T-helper 1 cell treated with Interleukin-12 subunit alpha and Interleukin-12 subunit beta and Interleukin-4 antibody, amounts not matched to agents 30 ng/mL and 1 ng/mL, for 36 hours (primary cell): ENCODE data around the gene ARL5C. TPM values are rescaled to one million over a fixed set of nuclear protein-coding genes. Genes with fewer than 3 reads are reported as not detected.

Source experiments
- intact Hi-C: fragments of 100-400 bp; cut with micrococcal nuclease; formaldehyde crosslinking; loops from one replicate; pipeline ENCODE4 v1.15.1; 2024
- total RNA-seq: library from RNA; stranded (reverse); gene quantifications from 2 replicates; pipeline ENCODE4 v1.2.3, GENCODE V29; 2022

Gene ARL5C
- total RNA-seq, 1 donor from 2014 or later: not detected

DNA sequence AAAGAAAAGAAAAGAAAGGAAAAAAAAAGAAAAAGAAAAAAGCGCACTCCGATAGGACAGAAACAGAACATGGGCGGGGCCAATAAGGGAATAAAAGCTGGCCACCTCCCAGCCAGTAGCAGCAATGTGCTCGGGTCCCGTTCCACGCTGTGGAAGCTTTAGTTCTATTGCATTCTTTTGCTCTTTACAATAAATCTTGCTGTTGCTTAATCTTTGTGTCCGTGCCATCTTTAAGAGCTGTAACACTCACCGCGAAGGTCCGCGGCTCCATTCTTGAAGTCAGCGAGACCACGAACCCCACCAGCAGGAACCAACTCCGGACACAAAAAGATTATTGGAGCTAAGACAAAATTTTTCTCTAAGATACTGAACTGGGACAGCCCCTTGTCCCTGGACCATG, 3.1 kb upstream of the ARL5C start:
- intact Hi-C loops: loop anchor here (5.0 kb wide), 1 partner anchor 302 kb away; no protein-coding TSS in a partner anchor

DNA sequence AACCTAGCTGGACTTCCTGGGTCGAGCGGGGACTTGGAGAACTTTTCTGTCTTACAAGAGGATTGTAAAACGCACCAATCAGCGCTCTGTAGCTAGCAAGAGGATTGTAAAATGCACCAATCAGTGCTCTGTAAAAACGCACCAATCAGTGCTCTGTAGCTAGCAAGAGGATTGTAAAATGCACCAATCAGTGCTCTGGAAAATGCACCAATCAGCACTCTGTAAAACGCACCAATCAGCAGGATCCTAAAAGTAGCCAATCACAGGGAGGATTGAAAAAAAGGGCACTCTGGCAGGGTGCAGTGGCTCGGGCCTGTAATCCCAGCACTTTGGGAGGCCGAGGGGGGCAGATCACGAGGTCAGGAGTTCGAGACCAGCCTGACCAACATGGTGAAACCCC, 2.5 kb upstream of the ARL5C start:
- intact Hi-C loops: loop anchor here (5.0 kb wide), 1 partner anchor 301 kb away; no protein-coding TSS in a partner anchor

- intact Hi-C loops: loop anchor here (5.0 kb wide), 1 partner anchor 300 kb away; no protein-coding TSS in a partner anchor
These were observed 1.5 kb upstream of the ARL5C start for GRCh38 chr17:39167476-39167875.

- intact Hi-C loops: loop anchor here (5.0 kb wide), 1 partner anchor 299 kb away; no protein-coding TSS in a partner anchor
These were observed 725 bp upstream of the ARL5C start for GRCh38 chr17:39166437-39167335.

DNA sequence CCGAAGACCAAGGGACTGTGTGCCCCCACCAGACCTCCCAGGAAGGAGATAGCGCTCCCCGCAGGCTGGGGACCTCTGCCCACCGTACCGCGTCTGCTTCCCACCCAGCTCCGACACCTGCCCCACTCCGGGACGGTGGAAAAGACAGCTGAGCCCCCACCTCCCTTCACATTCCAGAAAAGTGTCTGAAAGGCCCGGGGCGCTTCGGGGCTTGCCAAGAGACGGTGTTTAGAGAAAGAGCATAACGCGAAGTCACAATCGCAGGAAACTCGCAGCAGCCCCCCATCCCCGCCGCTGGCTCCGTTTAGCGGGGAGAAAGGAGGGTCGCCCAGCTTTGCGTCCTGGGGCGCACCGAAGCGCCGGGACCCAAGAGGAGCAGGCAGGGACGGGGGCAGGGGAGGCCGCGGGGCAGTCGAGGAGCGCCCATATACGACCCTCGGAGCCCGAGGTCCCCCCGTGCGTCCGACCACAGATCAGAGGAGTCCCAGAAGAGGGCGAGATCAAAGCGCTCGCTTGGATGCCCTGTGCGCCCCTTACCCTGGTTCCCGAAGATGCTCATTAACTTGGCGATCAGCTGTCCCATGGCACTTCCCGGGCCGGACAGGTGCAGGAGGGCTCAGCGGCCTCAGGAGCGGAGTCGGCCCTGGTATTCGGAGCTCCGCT, 652 bp downstream of the ARL5C start:
- intact Hi-C loops: loop anchor here (5.0 kb wide), 1 partner anchor 298 kb away; no protein-coding TSS in a partner anchor

DNA sequence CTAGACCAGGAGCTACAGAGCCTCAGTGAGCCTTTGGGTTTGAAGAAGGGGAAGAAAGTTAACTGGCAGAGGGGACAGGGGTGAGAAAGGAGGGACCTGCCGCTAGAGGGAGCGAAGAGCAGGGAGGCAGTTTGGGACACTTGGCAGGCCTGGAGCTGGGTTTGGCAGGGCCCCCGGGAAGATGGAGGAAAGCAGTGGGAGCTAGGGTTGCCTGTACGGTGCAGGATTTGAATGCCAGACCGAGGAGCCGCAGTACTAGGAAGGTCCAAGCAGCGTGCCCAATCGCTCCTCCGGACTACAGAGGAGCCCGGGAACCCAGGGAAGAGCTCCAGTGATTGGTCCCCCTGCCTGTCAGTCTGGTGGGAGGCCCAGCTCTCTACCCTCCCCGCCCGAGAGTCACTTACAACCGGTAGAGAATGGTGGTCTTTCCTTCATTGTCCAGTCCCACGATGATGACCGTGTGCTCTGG, 1.3 kb downstream of the ARL5C start:
- intact Hi-C loops: loop anchor here (1.0 to 5.0 kb wide), 3 partner anchors 10 to 297 kb away; no protein-coding TSS in a partner anchor

GRCh38 chr17:39161962-39162361, 4.0 kb downstream of the ARL5C start:
- intact Hi-C loops: no loop called here

DNA sequence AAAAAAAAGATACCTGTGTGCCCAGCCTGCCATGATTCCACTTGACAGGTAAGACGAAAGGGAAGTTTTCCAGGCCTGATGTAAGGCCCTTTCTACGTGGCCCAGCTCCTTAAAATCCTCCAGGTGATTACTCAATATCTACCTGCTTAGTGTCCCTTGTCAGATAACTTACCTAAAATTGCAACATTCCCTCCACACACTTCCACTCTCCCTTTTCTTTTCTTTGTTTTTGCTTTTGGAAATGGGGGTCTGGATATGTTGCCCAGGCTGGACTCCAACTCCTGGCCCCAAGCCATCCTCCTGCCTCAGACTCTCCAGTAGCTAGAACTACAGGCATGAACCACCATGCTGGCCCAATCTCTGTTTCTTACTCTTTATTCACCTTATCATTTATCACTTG, 7.3 kb downstream of the ARL5C start:
- intact Hi-C loops: no loop called here

- intact Hi-C loops: no loop called here
These were observed 9.5 kb downstream of the ARL5C start for GRCh38 chr17:39156491-39156890.

GRCh38 chr17:39155654-39156053, 10.3 kb downstream of the ARL5C start:
- intact Hi-C loops: no loop called here

DNA sequence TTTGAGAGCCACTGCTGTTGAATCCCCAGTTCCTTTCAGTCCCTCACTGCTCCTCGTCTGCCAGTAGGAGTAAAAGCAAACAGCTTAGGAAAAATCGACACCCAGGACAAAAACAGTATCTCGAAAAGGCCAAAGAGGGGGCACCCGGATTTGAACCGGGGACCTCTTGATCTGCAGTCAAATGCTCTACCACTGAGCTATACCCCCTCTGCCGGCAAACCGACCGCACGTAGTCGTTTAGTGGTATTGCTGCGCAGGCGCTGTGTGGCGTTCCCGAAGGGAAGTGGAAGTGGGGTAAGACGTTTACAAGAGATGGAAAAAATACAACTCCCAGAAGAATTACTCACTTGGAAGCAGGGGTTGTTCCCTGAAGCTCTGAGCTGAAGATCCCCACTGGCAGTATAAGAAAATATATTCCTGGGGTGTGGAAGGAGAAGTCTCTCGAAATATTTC, 12.3 kb downstream of the ARL5C start:
- intact Hi-C loops: loop anchor here (1.0 to 5.0 kb wide), 13 partner anchors 11 to 477 kb away; partner anchors contain the start of genes PIP4K2B, PSMB3, RPL19 and RPL23

GRCh38 chr17:39151943-39152818, 13.8 kb downstream of the ARL5C start:
- intact Hi-C loops: loop anchor here (2.0 to 5.0 kb wide), 4 partner anchors 90 to 475 kb away; partner anchors contain the start of genes PIP4K2B and RPL23

DNA sequence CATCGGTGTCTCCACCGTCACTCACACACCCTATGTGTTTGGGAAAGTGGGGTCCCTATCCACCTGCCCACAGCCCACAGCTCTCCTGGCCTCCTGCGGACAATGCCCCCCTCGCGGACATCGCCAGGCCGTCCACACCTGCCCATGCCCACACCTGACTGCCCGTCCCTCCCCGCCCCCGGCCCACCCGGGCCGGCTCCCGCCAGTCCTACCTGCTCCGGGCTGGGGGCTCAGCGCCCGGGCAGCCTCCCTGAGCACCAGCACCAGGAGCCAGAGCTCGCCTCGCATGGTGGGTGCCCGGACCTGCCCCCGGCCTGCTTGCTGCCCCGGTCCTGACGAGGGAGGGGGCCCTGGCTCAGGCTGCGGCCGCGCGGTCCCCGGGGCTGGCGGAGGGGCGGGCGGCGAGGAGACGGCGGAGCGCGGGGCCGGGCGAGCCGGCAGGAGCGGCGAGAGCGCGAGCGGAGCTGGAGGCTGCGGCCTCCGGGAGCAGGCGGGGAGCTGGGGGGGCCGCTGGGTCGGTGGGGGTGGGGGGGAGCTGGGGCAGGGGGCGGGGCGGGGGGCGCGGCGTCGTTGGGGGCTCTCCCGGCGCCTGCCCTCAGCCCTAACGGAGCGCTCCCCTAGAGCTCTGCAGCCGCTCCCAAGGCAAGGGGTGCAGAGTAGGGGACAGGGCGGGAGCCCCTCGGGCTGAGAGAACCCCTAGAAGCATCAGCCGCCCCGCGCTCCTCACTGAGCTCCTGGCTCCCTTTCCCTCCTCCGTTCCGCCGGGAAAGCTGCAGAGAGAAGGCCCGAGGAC, 14.6 kb downstream of the ARL5C start, which contains the start of gene PLXDC1:
Gene PLXDC1 (minus strand): TSS at position 488 of the 793 bp plus-strand sequence. CDS start 200 bp downstream, at position 288.
- intact Hi-C loops: loop anchor here (5.0 kb wide), 1 partner anchor 91 kb away; no protein-coding TSS in a partner anchor

- intact Hi-C loops: loop anchor here (5.0 kb wide), 1 partner anchor 92 kb away; no protein-coding TSS in a partner anchor
These were observed 15.2 kb downstream of the ARL5C start for GRCh38 chr17:39150795-39151149.

DNA sequence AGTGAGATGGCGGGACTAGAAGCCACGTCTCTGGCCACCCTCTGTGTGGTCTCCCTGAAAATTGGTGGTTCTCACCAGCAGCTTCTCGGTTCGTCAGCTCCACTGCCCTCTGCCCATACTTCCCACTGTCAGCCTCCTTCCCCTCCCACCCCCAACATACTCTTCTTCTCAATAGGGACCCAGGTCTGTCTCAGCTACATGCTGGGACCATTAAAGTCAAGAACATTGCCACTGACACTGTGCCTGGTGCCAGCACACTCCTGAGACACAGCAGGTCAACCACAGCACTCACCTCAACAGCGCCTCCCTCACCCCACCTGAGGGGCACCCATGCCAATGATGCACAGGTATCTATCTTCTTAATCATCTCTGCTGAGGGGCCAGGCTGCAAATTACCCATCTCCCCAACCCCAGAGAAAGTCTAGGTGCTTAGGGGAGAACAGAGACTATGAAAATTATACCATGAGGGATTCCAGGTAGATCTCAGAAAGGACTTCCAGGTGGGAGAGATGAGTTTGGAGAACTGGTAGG, 15.8 kb downstream of the ARL5C start:
- intact Hi-C loops: loop anchor here (5.0 kb wide), 1 partner anchor 92 kb away; no protein-coding TSS in a partner anchor

DNA sequence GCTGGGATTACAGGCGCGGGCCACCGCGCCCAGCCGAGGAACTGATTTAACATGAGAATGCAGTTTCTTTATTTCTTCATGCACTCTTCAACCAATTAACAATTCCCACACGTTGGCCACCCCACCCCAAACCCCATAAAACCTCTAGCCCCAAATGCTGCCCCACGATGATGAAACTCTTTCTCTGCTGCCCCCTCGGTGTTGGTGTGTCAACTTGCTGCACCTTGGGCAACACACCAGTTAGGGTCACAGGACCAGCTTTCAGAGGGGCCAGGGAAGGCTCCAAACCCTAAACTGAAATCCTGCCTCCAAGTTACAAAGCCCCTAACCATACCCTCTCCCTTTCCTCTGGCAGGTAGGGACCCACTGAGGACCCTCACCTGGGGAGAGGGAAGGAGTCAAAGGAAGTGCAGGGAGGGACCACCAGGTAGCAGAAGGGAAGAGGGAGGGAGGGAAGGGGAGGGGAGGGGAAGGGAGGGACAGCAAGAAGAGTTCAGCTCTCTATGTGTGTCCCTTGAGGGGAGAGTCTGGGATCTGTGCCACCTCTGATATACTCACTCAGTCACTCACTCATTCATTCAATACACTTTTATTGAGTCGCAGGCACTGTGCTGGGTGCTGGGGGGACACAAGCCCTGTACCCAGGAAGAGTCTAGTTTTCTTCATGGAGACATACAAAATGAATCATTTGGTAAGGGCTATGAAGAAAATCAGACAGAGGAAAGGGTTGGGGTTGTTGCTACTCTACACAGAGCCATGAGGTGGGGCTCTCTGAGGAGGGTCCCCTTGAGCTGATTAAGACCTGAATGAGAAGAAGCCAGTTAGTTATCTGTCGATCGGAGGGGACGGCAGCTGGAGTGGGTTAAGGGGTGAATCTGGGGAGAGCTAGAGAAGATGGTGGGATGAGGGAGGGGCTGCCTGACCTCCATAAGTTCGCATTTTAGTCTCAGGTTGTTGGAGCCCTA, 18.5 kb downstream of the ARL5C start:
- intact Hi-C loops: no loop called here

GRCh38 chr17:39146273-39146672, 19.7 kb downstream of the ARL5C start:
- intact Hi-C loops: no loop called here

DNA sequence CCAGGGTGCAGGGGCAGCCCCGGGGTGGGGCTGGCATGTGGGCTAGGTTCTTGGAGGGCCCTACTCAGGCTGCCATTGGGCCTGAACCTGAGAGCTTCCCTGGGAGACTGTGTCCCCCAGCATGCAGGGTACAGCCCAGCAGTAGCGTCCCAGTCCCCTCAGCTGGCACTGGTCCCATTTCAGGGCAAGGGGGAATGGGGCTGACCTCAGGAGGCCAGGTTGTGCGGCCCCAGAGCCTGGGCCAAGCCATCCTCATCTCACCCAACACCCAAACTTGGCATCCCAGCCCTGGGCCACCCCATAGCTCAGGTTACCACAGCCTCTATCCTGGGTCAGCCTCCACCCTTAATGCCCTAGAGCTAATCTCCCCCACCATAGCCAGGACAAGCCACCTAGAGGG, 20.8 kb downstream of the ARL5C start:
- intact Hi-C loops: no loop called here
